Measurements from ENCODE around the gene GABRR1.

GABRR1 gene

GRCh38 chr6:89221129-89221528 lies 4.0 kb upstream of the GABRR1 start:
- TF ChIP-seq CTCF (conservative IDR thresholded peaks at IDR 0.05; ENCODE audit: low read length), result no peak
- no peak for DNase-seq (ENCODE audit: low read depth)
- no peak overlapping the region for H3K4me3 ChIP-seq (ENCODE audit: low read length)

GRCh38 chr6:89216411-89216810 lies 747 bp downstream of the GABRR1 start:
- no peak for TF ChIP-seq CTCF (conservative IDR thresholded peaks at IDR 0.05; ENCODE audit: low read length)
- DNase-seq (ENCODE audit: low read depth), result no peak

GRCh38 chr6:89215391-89215790 lies 1.8 kb downstream of the GABRR1 start:
- TF ChIP-seq CTCF (conservative IDR thresholded peaks at IDR 0.05; ENCODE audit: low read length), result no peak
- H3K4me3 ChIP-seq (ENCODE audit: low read length), result no peak overlapping the region
- no peak for DNase-seq (ENCODE audit: low read depth)

More at GRCh38 chr6:89216411-89216810, 747 bp downstream of the GABRR1 start:
- no peak overlapping the region for H3K4me3 ChIP-seq (ENCODE audit: low read length)

GRCh38 chr6:89214197-89214596 lies 3.0 kb downstream of the GABRR1 start:
- no peak overlapping the region for H3K4me3 ChIP-seq (ENCODE audit: low read length)
- DNase-seq (ENCODE audit: low read depth), result no peak
- no peak for TF ChIP-seq CTCF (conservative IDR thresholded peaks at IDR 0.05; ENCODE audit: low read length)

- TF ChIP-seq CTCF (conservative IDR thresholded peaks at IDR 0.05; ENCODE audit: low read length), result no peak
- H3K4me3 ChIP-seq (ENCODE audit: low read length), result no peak overlapping the region
- DNase-seq (ENCODE audit: low read depth), result no peak
Measured at GRCh38 chr6:89212472-89212871, 4.7 kb downstream of the GABRR1 start.

- DNase-seq (ENCODE audit: low read depth), result no peak
- no peak overlapping the region for H3K4me3 ChIP-seq (ENCODE audit: low read length)
- TF ChIP-seq CTCF (conservative IDR thresholded peaks at IDR 0.05; ENCODE audit: low read length), result no peak
Measured at GRCh38 chr6:89209457-89209856, 7.7 kb downstream of the GABRR1 start.

GRCh38 chr6:89208551-89208950 lies 8.6 kb downstream of the GABRR1 start:
- TF ChIP-seq CTCF (conservative IDR thresholded peaks at IDR 0.05; ENCODE audit: low read length), result no peak
- DNase-seq (ENCODE audit: low read depth), result no peak
- H3K4me3 ChIP-seq (ENCODE audit: low read length), result no peak overlapping the region
